ENCODE measurements around the gene NAXD. TPM values are rescaled to one million over a fixed set of nuclear protein-coding genes. Genes with fewer than 3 reads are reported as not detected.
A peak's percentile ranks its signal among the peaks of the same experiment; 100 is the strongest.
"Not testable (repeated sequence)": the region's sequence is repeated elsewhere in the genome, so short reads cannot be mapped to it uniquely, and the experiment has no call there.

The NAXD gene
- total RNA-seq (2014; rRNA removed) (18.7 and 19.0 TPM in 2 replicates), Bru-seq, nascent RNA (percentile 79 among the genes with signal in this experiment), BruChase-seq, experiment 1, labeled RNA remaining after a 6-hour chase (percentile 84 among the genes with signal in this experiment), BruChase-seq, experiment 2, labeled RNA remaining after a 2-hour chase (percentile 86 among the genes with signal in this experiment)
- long read RNA-seq, partial matches to known transcripts, result 45 of 162 reads
- long read RNA-seq, other reads (novel, unspliced or antisense), result 113 of 162 reads

DNA sequence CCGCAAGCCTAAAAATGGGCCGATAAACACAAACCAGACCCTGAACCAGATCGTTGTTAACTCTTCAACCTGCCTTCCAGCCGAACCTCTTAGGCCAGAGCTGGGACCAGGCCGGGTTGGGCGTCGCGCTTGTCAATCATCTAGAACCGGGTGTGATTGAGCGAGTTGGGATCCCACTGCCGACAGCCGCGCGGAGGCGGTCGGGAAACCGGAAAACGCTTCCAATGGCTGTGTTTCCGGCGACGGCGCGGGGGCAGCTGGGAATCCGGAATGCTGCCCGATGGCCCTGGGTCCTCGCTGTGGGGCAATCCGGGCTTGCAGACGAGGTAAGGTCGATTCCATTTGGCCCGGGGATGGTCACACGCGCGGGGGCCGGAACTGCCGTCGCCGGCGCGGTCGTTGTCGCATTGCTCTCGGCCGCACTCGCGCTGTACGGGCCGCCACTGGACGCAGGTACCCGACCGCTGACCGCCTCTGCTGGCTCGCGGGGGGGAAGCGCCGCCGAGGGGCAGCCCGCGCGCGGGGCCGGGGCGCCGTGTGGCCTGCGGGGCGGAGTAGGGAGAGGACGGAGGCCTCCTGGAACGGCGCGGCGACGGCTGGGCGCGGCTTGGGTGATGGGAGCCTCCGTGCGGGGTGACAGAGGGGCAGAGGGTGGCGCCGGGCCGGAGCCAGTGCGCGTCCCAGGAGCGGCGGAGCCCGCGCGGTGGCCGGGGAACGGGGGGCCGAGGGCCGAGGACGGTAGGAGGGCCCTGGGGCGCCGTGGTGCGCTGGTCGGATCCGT lies at the start of gene NAXD:
NAXD (plus strand) TSS at position 224 of the 781 bp plus-strand sequence; CDS start at position 281, 57 bp downstream.
- Histone ChIP-seq H3K4me1 (ENCODE audit: insufficient read depth, low read length) (peaks cover 30% of the 10 kb centered on the region), H3K9me2 (replicated peaks; ENCODE audit: low read length) (no peaks in the 10 kb centered on the region), H3K27me3 (ENCODE audit: low read length) (no peaks in the 10 kb centered on the region), H3K9ac (ENCODE audit: low read length) (peak within 1 kb of the TSS; percentile 94), H3K4me3 (ENCODE audit: low read length) (peak within 1 kb of the TSS; percentile 92), H3K36me3 (ENCODE audit: low read depth, low read length) (no peaks in the 10 kb centered on the region), H4K20me1 (ENCODE audit: low read length) (peaks cover 31% of the 10 kb centered on the region), H3F3A (ENCODE audit: low read length, unreplicated experiment) (no peaks in the 10 kb centered on the region), H3K79me2 (ENCODE audit: low read length) (peaks cover 51% of the 10 kb centered on the region), H3K27ac (ENCODE audit: low read length) (peak within 1 kb of the TSS; percentile 69), H3K9me3 (ENCODE audit: low read length) (no peaks in the 10 kb centered on the region), H2AFZ (ENCODE audit: low read length) (peak within 1 kb of the TSS; percentile 84), H3K4me2 (ENCODE audit: low read length) (peak within 1 kb of the TSS; percentile 97)
- BruUV-seq (replicated peaks), result no TSS peak
- intact Hi-C loops (cut with micrococcal nuclease), result loop anchor here (2.0 kb wide), 1 partner anchor 97 kb away; the partner anchor contains the start of gene ING1
- peak; percentile 91 for ATAC-seq
- DNase-seq, result peak; percentile 88
- no peak for TF ChIP-seq EZH2phosphoT487 (IDR thresholded peaks at IDR 0.05; ENCODE audit: borderline replicate concordance, low read length)
- TF ChIP-seq EZH2 (IDR thresholded peaks at IDR 0.05; ENCODE audit: low read length, unreplicated experiment), result no peak
- TF ChIP-seq, protein P1, sequence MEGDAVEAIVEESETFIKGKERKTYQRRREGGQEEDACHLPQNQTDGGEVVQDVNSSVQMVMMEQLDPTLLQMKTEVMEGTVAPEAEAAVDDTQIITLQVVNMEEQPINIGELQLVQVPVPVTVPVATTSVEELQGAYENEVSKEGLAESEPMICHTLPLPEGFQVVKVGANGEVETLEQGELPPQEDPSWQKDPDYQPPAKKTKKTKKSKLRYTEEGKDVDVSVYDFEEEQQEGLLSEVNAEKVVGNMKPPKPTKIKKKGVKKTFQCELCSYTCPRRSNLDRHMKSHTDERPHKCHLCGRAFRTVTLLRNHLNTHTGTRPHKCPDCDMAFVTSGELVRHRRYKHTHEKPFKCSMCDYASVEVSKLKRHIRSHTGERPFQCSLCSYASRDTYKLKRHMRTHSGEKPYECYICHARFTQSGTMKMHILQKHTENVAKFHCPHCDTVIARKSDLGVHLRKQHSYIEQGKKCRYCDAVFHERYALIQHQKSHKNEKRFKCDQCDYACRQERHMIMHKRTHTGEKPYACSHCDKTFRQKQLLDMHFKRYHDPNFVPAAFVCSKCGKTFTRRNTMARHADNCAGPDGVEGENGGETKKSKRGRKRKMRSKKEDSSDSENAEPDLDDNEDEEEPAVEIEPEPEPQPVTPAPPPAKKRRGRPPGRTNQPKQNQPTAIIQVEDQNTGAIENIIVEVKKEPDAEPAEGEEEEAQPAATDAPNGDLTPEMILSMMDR (conservative IDR thresholded peaks at IDR 0.05; ENCODE audit: low read depth, low read length), result no peak
- CTCF ChIA-PET, result no interaction called here
- POLR2A ChIA-PET (ENCODE audit: unreplicated experiment), result interaction anchor here (0.6 kb wide), 1 partner anchor 95 kb away, joined by 4 read pairs; no protein-coding TSS in a partner anchor

- H3K9me2 ChIP-seq (replicated peaks; ENCODE audit: low read length), result no peaks in the 10 kb centered on the region
- H3K27ac ChIP-seq (ENCODE audit: low read length), result no peak overlapping the region
- H3K27me3 ChIP-seq (ENCODE audit: low read length), result no peaks in the 10 kb centered on the region
- CTCF ChIA-PET, result no interaction called here
- no peak overlapping the region for H3K4me3 ChIP-seq (ENCODE audit: low read length)
- BruUV-seq (replicated peaks), result no TSS peak
- no peaks in the 10 kb centered on the region for H3F3A ChIP-seq (ENCODE audit: low read length, unreplicated experiment)
- no peak for DNase-seq
- H3K4me2 ChIP-seq (ENCODE audit: low read length), result no peak overlapping the region
- no peak overlapping the region for H3K9ac ChIP-seq (ENCODE audit: low read length)
- H2AFZ ChIP-seq (ENCODE audit: low read length), result no peak overlapping the region
- H4K20me1 ChIP-seq (ENCODE audit: low read length), result no peaks in the 10 kb centered on the region
- ATAC-seq, result no peak
- intact Hi-C loops (cut with micrococcal nuclease), result no loop called here
- no peaks in the 10 kb centered on the region for H3K36me3 ChIP-seq (ENCODE audit: low read depth, low read length)
- POLR2A ChIA-PET (ENCODE audit: unreplicated experiment), result no interaction called here
- H3K79me2 ChIP-seq (ENCODE audit: low read length), result peaks cover 13% of the 10 kb centered on the region
- peaks cover 10% of the 10 kb centered on the region for H3K4me1 ChIP-seq (ENCODE audit: insufficient read depth, low read length)
- H3K9me3 ChIP-seq (ENCODE audit: low read length), result no peaks in the 10 kb centered on the region
- TF ChIP-seq EZH2 (IDR thresholded peaks at IDR 0.05; ENCODE audit: low read length, unreplicated experiment) (no peak), EZH2phosphoT487 (IDR thresholded peaks at IDR 0.05; ENCODE audit: borderline replicate concordance, low read length) (no peak)
Measured at GRCh38 chr13:110566171-110566570, 49.2 kb upstream of the NAXD start.

DNA sequence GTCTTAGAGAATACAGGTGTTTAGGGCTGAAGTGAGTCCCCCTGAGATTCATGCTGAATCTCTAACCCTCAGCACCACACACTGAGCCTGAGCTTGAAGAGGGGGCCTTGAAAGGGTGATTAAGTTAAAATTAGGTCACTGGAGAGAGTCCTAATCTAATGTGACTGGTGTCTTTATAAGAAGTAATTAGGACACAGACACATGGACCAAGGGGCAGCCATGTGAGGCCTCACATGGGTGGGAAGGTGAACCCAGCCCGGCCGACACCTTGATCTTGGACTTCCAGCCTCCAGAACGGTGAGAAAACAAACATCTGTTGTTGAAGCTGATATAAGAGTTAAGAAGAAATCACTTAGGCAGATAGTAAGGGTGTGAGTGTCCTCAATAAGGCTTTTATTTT lies 46.7 kb upstream of the NAXD start:
- H3F3A ChIP-seq (ENCODE audit: low read length, unreplicated experiment), result no peaks in the 10 kb centered on the region
- H3K4me1 ChIP-seq (ENCODE audit: insufficient read depth, low read length), result peaks cover 10% of the 10 kb centered on the region
- H3K9ac ChIP-seq (ENCODE audit: low read length), result no peak overlapping the region
- no peaks in the 10 kb centered on the region for H4K20me1 ChIP-seq (ENCODE audit: low read length)
- ChIA-PET POLR2A (ENCODE audit: unreplicated experiment) (no interaction called here), CTCF (no interaction called here)
- no peak overlapping the region for H2AFZ ChIP-seq (ENCODE audit: low read length)
- DNase-seq (no peak), ATAC-seq (no peak)
- H3K79me2 ChIP-seq (ENCODE audit: low read length), result no peaks in the 10 kb centered on the region
- H3K4me3 ChIP-seq (ENCODE audit: low read length), result no peak overlapping the region
- no peaks in the 10 kb centered on the region for H3K36me3 ChIP-seq (ENCODE audit: low read depth, low read length)
- no peaks in the 10 kb centered on the region for H3K27me3 ChIP-seq (ENCODE audit: low read length)
- H3K4me2 ChIP-seq (ENCODE audit: low read length), result no peak overlapping the region
- TF ChIP-seq EZH2 (IDR thresholded peaks at IDR 0.05; ENCODE audit: low read length, unreplicated experiment) (no peak), EZH2phosphoT487 (IDR thresholded peaks at IDR 0.05; ENCODE audit: borderline replicate concordance, low read length) (no peak)
- TF ChIP-seq, protein P1 (conservative IDR thresholded peaks at IDR 0.05; ENCODE audit: low read depth, low read length), result no peak
- H3K9me3 ChIP-seq (ENCODE audit: low read length), result no peaks in the 10 kb centered on the region
- intact Hi-C loops (cut with micrococcal nuclease), result no loop called here
- H3K27ac ChIP-seq (ENCODE audit: low read length), result no peak overlapping the region
- no TSS peak for BruUV-seq (replicated peaks)
- no peaks in the 10 kb centered on the region for H3K9me2 ChIP-seq (replicated peaks; ENCODE audit: low read length)

DNA sequence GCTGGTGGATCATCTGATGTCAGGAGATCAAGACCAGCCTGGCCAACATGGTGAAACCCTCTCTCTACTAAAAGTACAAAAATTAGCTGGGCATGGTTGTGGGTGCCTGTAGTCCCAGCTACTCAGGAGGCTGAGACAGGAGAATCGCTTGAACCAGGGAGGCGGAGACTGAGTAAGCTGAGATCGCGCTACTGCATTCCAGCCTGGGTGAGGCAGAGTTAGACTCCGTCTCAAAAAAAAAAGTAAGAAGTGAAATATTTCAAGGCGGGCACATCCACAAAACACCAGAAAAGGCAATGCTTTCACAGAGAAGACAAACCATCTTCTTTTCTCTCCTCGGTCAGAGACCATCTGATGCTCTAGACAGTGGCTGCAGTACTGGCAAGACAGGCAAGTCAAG lies 45.4 kb upstream of the NAXD start:
- H3K4me3 ChIP-seq (ENCODE audit: low read length); H3K27ac ChIP-seq (ENCODE audit: low read length); H3K27me3 ChIP-seq (ENCODE audit: low read length); H2AFZ ChIP-seq (ENCODE audit: low read length); ATAC-seq; H3K9ac ChIP-seq (ENCODE audit: low read length); H3K36me3 ChIP-seq (ENCODE audit: low read depth, low read length); H3K79me2 ChIP-seq (ENCODE audit: low read length); H3K9me3 ChIP-seq (ENCODE audit: low read length); H4K20me1 ChIP-seq (ENCODE audit: low read length); intact Hi-C loops (cut with micrococcal nuclease); H3K4me1 ChIP-seq (ENCODE audit: insufficient read depth, low read length); BruUV-seq (replicated peaks); DNase-seq; H3K4me2 ChIP-seq (ENCODE audit: low read length); CTCF ChIA-PET; H3F3A ChIP-seq (ENCODE audit: low read length, unreplicated experiment); POLR2A ChIA-PET (ENCODE audit: unreplicated experiment); H3K9me2 ChIP-seq (replicated peaks; ENCODE audit: low read length): not testable (repeated sequence)
